GM12892 (cell line): Measurements from ENCODE around the gene MVP.

Source experiments
- POLR2A ChIP-seq: IDR thresholded peaks from 2 replicates; pipeline ENCODE4 v1.6.1; 2011; ENCODE audit warnings: low read depth, low read length, control low read depth
- POLR2AphosphoS5 ChIP-seq: IDR thresholded peaks from 2 replicates; pipeline ENCODE4 v1.6.1; 2011; ENCODE audit warnings: low read depth, low read length, control low read depth

DNA sequence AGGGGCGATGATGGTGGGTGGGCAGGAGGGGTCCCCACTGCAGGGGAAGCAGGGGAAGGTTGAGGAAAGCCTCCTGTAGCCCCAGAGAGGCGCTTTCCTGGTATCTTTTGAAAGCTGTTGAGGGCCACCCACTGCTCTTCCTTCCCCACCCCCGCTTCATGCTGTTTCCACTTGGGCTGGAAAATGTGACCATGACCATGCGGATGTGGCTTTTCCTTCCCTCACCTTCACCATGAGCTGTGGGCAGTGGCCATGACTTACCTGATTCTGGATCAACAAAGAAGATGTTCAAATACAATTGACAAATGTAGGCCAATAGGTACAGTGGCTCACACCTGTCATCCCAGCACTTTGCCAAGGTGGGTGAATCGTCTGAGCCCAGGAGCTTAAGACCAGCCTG, 13.8 kb downstream of the MVP start:
- TF ChIP-seq POLR2A (no peak), POLR2AphosphoS5 (no peak)
